ENCODE data around the gene MAD1L1. TPM values are rescaled to one million over a fixed set of nuclear protein-coding genes. Genes with fewer than 3 reads are reported as not detected.

The MAD1L1 gene
- total RNA-seq, 2 experiments from 2014 or later, result 58.3 to 65.3 TPM

GRCh38 chr7:2172311-2173188, 60.2 kb downstream of the MAD1L1 start:
- no peak overlapping the region for H3K4me3 ChIP-seq (ENCODE audit: low read depth, low read length, poor library complexity, severe bottlenecking)
- H3K9me3 ChIP-seq (ENCODE audit: low read length), result no peaks in the 10 kb centered on the region
- H3K4me2 ChIP-seq (ENCODE audit: low read length), result no peak overlapping the region
- ChIA-PET CTCF (ENCODE audit: unreplicated experiment) (no interaction called here), POLR2A (no interaction called here)
- no peak overlapping the region for H3K27ac ChIP-seq (ENCODE audit: low read depth, low read length, poor library complexity, severe bottlenecking)
- no peaks in the 10 kb centered on the region for H3K9me2 ChIP-seq (ENCODE audit: insufficient read depth, low read length)
- intact Hi-C loops (cut with micrococcal nuclease; ENCODE audit: unreplicated experiment), result loop anchor here (2.0 kb wide), 1 partner anchor 18 kb away; no protein-coding TSS in a partner anchor
- no peak overlapping the region for H2AFZ ChIP-seq (ENCODE audit: low read length)
- H3K79me2 ChIP-seq (ENCODE audit: insufficient read depth, low read depth, low read length), result no peaks in the 10 kb centered on the region
- no TSS peak for BruUV-seq (replicated peaks)
- DNase-seq (ENCODE audit: low spot score), result no peak
- no peaks in the 10 kb centered on the region for H4K20me1 ChIP-seq (ENCODE audit: insufficient read depth, low read length)
- peaks cover 16% of the 10 kb centered on the region; the same call in 1 of the 2 replicates for H3K36me3 ChIP-seq (ENCODE audit: insufficient read depth, low read length)
- H3K4me1 ChIP-seq (ENCODE audit: insufficient read depth, low read length, poor library complexity, severe bottlenecking), result no peaks in the 10 kb centered on the region
- TF ChIP-seq CTCF (conservative IDR thresholded peaks at IDR 0.05; ENCODE audit: low read length) (no peak), EZH2phosphoT487 (IDR thresholded peaks at IDR 0.05; ENCODE audit: borderline replicate concordance, low read depth, low read length) (no peak)

GRCh38 chr7:2171855-2172254, 60.9 kb downstream of the MAD1L1 start:
- TF ChIP-seq EZH2phosphoT487 (IDR thresholded peaks at IDR 0.05; ENCODE audit: borderline replicate concordance, low read depth, low read length) (no peak), CTCF (conservative IDR thresholded peaks at IDR 0.05; ENCODE audit: low read length) (no peak)
- ChIA-PET POLR2A (no interaction called here), CTCF (ENCODE audit: unreplicated experiment) (interaction anchor here (0.6 kb wide), 1 partner anchor 14 kb away, joined by 3 read pairs; no protein-coding TSS in a partner anchor)
- H3K4me3 ChIP-seq (ENCODE audit: low read depth, low read length, poor library complexity, severe bottlenecking), result no peak overlapping the region
- H2AFZ ChIP-seq (ENCODE audit: low read length), result no peak overlapping the region
- H3K9me3 ChIP-seq (ENCODE audit: low read length), result no peaks in the 10 kb centered on the region
- BruUV-seq (replicated peaks), result no TSS peak
- intact Hi-C loops (cut with micrococcal nuclease; ENCODE audit: unreplicated experiment), result loop anchor here (2.0 kb wide), 1 partner anchor 19 kb away; no protein-coding TSS in a partner anchor
- H3K36me3 ChIP-seq (ENCODE audit: insufficient read depth, low read length), result peaks cover 13% of the 10 kb centered on the region; the same call in 1 of the 2 replicates
- DNase-seq (ENCODE audit: low spot score), result no peak
- H4K20me1 ChIP-seq (ENCODE audit: insufficient read depth, low read length), result no peaks in the 10 kb centered on the region
- no peaks in the 10 kb centered on the region for H3K79me2 ChIP-seq (ENCODE audit: insufficient read depth, low read depth, low read length)
- H3K9me2 ChIP-seq (ENCODE audit: insufficient read depth, low read length), result no peaks in the 10 kb centered on the region
- H3K4me2 ChIP-seq (ENCODE audit: low read length), result no peak overlapping the region
- H3K4me1 ChIP-seq (ENCODE audit: insufficient read depth, low read length, poor library complexity, severe bottlenecking), result no peaks in the 10 kb centered on the region
- no peak overlapping the region for H3K27ac ChIP-seq (ENCODE audit: low read depth, low read length, poor library complexity, severe bottlenecking)

All from OCI-LY7 (cell line).